Measurements from ENCODE around the gene KLHL20.
"Not testable (repeated sequence)": the region's sequence is repeated elsewhere in the genome, so short reads cannot be mapped to it uniquely, and the experiment has no call there.

The KLHL20 gene, protein sequence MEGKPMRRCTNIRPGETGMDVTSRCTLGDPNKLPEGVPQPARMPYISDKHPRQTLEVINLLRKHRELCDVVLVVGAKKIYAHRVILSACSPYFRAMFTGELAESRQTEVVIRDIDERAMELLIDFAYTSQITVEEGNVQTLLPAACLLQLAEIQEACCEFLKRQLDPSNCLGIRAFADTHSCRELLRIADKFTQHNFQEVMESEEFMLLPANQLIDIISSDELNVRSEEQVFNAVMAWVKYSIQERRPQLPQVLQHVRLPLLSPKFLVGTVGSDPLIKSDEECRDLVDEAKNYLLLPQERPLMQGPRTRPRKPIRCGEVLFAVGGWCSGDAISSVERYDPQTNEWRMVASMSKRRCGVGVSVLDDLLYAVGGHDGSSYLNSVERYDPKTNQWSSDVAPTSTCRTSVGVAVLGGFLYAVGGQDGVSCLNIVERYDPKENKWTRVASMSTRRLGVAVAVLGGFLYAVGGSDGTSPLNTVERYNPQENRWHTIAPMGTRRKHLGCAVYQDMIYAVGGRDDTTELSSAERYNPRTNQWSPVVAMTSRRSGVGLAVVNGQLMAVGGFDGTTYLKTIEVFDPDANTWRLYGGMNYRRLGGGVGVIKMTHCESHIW

DNA sequence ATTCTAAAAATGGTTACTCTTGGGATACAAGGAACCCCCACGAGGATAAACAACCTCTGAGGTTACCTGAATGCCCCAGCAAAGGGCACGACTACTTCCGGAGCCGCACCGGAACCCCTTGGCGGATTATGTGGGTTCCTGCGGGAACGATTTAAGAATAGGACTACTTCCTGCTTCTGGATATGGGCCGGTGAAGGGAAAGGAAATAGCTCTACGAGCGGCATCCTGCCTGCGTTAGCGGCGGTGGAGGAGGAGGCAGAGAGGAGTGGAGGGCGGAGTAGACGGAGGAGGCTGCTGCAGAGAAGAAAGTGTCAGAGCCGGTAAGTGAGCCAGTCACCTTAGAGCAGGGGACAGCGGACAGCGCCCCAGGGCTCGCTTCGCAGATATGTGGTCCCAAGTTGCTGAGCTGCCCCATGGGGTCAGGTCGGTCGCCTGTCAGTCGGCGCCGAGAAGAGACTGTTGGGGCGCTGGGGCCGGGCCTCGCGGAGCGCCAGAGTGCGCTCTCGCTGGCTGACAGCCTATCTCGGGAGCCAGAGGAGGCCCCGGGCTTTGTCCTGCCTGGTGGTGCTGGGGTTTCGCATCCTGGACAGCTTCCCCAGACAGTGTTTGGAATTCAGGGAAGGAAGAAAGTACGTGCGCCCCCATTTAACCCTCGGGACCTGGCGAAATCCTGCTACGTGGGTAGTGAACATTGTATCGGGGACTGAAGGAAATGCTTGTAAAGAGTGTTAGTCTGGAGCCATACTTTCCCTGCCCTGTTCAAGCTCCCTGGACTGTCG, at the start of gene KLHL20:
TSS of gene KLHL20 (plus strand) at position 223 of the 779 bp plus-strand sequence. CDS start 1,063 bp downstream, outside the sequence.
- peak; percentile 87 for DNase-seq

GRCh38 chr1:173666646-173667045, 48.1 kb upstream of the KLHL20 start:
- DNase-seq = no peak

GRCh38 chr1:173669491-173669941, 45.3 kb upstream of the KLHL20 start, which contains the start of gene ANKRD45:
ANKRD45 (minus strand) TSS chr1:173669851; CDS start chr1:173659418, 10,433 bp downstream.
- no peak for DNase-seq

DNA sequence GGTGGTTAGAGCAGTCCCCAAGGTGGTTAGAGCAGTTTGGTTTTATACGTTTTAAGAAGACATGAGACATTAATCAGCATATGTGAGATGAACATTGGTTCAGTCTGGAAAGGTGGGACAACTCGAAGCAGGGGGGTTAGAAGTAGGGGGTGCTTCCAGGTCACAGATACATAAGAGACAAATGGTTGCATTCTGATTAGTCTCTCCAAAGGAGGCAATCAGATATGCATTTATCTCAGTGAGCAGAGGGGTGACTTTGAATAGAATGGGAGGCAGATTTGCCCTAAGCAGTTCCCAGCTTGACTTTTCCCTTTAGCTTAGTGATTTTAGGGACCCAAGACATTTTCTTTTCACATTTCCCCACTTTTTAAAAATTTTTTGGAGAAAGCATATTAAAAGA, 40.3 kb upstream of the KLHL20 start:
- not testable (repeated sequence) for DNase-seq

GRCh38 chr1:173680152-173680551, 34.6 kb upstream of the KLHL20 start:
- not testable (repeated sequence) for DNase-seq

- DNase-seq = no peak
Observed at GRCh38 chr1:173682184-173682583, 32.6 kb upstream of the KLHL20 start.

DNA sequence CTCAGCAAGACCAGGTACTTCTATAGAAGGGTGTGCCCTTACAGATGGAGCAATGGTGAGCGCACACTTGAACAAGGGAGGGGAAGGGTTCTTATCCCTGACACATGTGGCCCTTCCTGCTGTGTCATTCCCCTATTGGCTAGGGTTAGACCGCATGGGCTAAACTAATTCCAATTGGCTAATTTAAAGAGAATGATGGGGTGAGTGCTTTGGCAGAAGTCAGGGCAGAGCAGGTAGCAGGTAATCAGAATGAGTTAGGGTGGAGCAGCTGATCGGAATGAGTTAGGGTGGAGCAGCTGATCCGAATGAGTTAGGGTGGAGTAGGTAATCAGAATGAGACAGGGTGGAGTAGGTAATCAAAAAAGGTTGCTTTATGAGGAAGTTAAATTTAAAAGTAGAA, 30.9 kb upstream of the KLHL20 start:
- DNase-seq = not testable (repeated sequence)

GRCh38 chr1:173685121-173685520, 29.7 kb upstream of the KLHL20 start:
- not testable (repeated sequence) for DNase-seq

DNA sequence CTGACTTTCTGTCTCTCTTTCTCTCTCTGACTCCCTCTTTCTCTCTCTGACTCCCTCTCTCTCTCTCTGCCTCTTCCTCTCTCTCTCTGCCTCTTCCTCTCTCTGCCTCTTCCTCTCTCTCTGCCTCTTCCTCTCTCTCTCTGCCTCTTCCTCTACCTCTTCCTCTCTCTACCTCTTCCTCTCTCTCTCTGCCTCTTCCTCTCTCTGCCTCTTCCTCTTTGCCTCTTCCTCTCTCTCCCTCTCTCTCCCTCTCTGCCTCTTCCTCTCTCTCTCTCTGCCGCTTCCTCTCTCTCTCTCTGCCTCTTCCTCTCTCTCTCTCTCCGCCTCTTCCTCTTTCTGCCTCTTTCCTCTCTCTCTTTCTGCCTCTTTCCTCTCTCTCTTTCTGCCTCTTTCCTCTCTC, 26.5 kb upstream of the KLHL20 start:
- no peak for DNase-seq

- no peak for DNase-seq
Observed at GRCh38 chr1:173693238-173693637, 21.5 kb upstream of the KLHL20 start.

- DNase-seq = not testable (repeated sequence)
Observed at GRCh38 chr1:173701299-173701698, 13.5 kb upstream of the KLHL20 start.

- no peak for DNase-seq
Observed at GRCh38 chr1:173702736-173703135, 12.0 kb upstream of the KLHL20 start.

DNA sequence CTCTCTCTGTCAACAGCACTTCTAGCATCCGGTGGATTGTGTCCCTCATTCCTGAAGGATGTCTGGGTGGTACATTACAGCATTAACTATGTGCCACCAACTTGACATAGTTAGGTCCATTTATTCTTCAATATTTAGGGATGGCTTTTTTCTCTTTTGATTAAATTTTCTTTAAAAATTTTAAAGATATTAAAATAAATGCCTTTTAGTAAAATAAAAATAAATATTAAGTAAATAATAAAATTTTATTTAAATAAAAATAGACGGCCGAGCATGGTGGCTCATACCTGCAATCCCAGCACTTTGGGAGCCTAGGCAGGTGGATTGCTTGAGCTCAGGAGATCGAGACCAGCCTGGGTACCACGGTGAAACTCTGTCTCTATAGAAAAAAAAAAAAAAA, 9.7 kb upstream of the KLHL20 start:
- DNase-seq = no peak

- DNase-seq = no peak
Observed at GRCh38 chr1:173708787-173709186, 6.0 kb upstream of the KLHL20 start.

DNA sequence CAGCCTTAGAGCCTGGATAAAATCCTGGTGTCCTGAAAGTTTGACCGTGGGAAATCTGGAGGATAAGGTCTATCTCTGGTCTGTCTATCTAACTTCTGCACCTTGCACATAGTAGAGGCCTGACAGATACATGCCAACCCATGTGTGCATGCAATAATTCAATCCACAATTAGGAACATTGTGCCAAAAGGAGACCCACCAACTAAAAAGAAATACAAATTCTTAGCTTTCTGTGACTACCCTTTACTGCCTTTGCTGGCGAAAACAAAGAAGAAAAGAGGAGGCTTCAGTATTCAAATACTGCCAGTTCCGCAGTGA, 381 bp upstream of the KLHL20 start:
- no peak for DNase-seq

GRCh38 chr1:173715538-173715844, 710 bp downstream of the KLHL20 start:
- DNase-seq = no peak

GRCh38 chr1:173717238-173717637, 2.5 kb downstream of the KLHL20 start:
- no peak for DNase-seq

DNA sequence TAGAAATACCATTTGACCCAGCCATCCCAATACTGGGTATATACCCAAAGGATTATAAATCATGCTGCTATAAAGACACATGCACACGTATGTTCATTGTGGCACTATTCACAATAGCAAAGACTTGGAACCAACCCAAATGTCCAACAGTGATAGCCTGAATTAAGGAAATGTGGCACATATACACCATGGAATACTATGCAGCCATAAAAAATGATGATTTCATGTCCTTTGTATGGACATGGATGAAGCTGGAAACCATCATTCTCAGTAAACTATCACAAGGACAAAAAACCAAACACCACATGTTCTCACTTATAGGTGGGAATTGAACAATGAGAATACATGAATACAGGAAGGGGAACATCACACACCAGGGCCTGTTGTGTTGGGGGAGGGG, 16.6 kb downstream of the KLHL20 start:
- not testable (repeated sequence) for DNase-seq

DNA sequence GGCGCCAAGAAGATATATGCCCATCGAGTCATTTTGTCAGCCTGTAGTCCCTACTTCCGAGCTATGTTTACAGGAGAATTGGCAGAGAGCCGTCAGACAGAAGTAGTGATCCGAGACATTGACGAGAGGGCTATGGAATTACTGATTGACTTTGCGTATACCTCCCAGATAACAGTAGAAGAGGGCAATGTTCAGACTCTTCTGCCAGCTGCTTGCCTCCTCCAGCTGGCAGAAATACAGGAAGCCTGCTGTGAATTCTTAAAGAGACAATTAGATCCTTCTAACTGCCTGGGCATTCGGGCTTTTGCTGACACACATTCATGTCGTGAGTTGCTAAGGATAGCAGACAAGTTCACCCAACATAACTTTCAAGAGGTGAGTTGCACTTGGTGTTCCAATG, 19.1 kb downstream of the KLHL20 start:
- peak; percentile 63 for DNase-seq

DNA sequence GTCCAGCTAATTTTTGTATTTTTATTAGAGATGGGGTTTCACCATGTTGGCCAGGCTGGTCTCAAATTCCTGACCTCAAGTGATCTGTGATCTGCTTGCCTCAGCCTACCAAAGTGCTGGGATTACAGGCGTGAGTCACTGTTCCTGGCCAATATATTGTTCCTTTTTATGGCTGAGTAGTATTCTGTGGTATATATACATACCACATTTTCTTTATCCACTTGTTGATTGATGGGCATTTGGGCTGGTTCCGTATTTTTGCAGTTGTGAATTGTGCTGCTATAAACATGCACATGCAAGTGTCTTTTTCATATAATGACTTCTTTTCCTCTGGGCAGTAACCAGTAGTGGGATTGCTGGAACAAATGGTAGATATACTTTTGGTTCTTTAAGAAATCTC, 21.3 kb downstream of the KLHL20 start:
- not testable (repeated sequence) for DNase-seq

DNA sequence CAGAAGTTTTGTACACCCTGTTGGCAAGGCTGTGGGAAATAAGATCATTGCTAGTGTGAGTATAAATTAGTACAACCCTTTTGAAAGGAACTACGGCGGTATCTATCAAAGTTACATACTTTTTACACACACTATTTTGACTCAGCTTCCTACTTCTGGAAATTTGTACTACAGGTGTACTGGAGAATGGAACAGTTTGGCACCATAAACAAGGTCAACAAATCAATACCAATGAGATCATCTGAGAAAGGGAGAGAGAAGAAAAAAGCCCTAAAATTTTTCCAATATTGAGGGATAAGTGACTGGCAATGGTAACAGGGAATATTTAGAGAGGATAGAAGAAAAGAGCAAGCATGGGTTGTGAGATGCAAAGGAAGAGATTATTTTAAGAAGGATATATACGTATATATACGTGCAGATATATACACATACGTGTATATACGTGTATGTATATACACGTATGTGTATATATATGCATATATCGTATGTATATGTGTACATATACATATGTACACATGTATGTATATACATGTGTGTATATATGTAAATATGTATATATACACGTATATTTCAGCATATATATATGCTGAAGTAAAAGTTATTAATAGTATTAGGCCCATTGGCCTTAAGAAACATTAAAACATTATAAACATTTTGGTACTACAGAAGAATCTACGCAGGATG, 27.6 kb downstream of the KLHL20 start:
- DNase-seq = no peak

DNA sequence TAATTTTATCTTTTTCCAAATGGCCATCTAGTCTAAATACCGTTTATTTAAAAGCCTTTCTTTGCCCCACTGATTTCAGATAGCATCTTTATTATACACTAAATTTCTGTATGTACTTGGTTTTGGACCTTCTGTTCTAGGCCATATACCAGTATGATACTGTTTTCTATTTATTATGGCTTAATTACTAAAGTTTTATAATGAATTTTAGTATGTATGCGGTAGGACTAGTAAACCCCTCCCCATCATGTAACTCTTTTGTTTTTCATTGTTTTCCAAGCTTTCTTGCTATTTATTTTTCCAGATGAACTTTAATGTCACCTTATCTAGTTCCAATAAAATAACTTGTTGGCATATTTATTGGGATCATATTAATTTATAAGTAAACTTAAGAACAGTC, 29.9 kb downstream of the KLHL20 start:
- DNase-seq = no peak

GRCh38 chr1:173749137-173749536, 34.4 kb downstream of the KLHL20 start:
- no peak for DNase-seq
